GM04504 (cell line): ENCODE measurements around the gene CLCN1.

ENCODE experiments used
- DNase-seq: peaks from one replicate; pipeline ENCODE4 v3.0.0-alpha.2; 2012; ENCODE audit warnings: low read depth

Gene CLCN1

DNA sequence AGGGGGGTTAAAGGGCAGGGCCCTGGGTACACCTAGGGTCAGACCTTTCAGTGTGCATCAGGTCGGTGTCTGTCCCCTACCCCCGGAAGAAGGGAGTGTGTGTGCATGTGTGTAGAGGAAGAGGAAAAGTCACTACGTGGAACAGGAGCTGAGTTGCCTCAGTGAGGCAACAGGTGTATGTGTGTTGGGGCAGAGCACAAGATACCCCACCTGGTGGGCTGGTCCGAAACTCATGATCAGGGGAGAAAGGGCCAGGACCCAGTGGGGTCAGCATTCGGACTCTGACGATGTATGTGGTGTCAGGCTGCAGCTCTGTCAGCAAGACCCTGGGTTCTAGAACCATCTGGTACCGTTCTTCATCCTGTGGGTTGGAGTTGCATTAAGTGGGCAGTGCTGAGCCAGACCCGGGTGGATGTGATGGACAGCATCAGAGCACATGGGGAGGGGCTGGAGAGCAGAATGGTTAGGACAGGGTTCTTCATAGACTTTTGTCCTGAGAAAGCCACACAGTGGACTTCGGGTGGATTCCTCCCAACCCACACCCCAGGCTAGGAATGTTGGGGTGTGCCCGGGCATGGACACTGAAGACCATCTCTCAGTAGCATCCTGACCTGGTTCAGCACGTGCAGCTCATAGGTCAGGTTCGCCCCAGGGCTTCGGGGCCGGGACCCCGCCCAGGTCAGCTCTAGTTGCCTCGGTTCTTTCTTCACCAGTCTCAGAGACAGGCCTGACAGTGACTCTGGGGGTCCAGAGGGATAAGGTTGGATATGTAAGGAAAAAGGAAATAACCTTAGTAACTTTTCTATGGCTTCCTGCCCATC lies 82.0 kb downstream of the CLCN1 start:
- DNase-seq = no peak

DNA sequence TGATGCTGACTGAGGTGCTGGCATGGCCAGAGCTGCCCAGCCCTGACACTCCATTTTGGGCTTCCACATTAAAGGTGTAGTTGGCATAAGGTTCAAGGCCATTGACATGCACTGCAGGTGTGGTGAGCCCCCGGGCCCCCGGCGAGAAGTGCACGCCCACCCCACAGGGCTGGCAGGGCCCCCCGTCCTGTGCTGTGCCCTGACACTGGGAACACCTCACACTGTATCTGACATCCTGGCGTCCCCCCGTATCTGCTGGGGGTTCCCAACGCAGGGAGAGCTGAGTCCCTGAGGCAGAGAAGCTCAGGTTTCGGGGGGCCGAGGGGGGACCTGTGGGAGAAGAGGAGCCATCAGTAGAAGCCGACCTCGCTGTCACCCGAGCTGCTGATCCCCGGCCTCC lies 82.7 kb downstream of the CLCN1 start:
- DNase-seq = no peak

DNA sequence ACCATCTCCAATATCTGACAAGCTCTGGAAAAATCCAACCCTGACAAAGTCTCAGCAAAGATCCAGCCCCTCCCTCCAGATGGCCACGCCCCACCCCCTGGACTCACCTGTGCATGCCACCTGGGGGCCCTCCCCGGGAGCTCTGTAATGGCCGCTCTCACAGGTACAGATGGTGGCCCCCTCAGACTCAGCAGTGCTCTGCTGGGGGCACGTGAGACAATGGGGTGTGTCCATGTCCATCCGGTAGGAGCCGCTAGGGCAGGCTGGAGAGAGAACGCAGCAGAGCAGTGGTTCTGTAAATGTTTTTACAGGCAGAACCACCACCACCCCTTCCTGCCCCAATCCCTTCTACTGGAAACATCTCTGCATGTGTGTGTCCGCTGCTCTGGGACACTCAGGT lies 83.2 kb downstream of the CLCN1 start:
- DNase-seq = no peak

DNA sequence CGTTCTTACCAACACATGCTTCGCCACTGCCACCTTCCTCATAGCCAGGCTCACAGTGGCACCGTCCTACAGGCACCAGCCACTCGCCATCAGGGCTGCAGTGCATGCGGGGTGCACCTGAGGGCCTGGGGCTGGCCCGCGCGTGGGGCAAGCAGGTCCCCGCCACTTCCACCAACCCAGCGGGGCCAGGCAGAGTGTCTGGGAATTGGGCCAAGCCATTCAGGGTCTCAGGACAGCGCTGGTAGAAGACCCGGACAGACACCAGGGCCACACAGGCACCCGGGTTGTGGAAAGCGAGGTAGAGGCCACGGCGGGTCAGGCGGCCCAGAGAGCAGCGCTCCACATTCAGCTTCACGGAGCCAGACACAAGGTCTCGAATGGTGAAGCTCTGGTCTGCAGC lies 83.7 kb downstream of the CLCN1 start:
- no peak for DNase-seq

DNA sequence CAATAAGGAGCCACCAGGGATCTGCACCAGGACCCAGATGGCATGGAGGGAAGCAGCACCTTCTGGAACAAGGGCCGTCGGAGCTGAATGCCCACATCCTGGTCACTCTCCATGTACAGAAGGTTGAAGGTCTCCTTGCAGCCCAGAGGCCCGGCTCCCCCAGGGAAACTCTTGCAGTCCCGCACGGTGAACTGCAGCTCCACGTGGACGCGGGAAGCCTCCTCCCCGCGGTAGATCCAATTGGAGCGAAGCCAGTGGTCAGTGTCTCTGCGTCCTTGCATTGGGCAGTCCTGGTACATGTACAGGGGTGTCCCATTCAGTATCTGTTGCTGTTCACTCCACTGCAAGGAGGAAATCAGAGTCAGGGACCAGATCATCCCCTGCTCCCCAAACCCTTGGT lies 85.4 kb downstream of the CLCN1 start:
- DNase-seq = no peak
